Body of pancreas (tissue), 4 donors: ENCODE measurements around the gene LDB2. TPM values are rescaled to one million over a fixed set of nuclear protein-coding genes. Genes with fewer than 3 reads are reported as not detected.

ENCODE experiments used
- ATAC-seq: fragments of 150-250 bp; one replicate; pipeline ENCODE4 v1.9.1; 2016
- DNase-seq, 4 donors: peaks; one replicate each; pipeline ENCODE4 v3.0.0-alpha.2; 2019
- H3K27ac ChIP-seq, 4 donors: fragments of 200-600 bp; sonication (generic); 1 replicate in 3 of 4; 2 replicates in 1 of 4; pipeline versions ENCODE4 v1.5.1 to v1.6.1; 2016 to 2019; ENCODE audit warnings: mild to moderate bottlenecking in 1 of 4, mixed read lengths in 1 of 4, moderate library complexity in 1 of 4
- H3K27me3 ChIP-seq, 2 donors: fragments of 200-600 bp; sonication (generic); one replicate each; pipeline ENCODE4 v1.6.0; 2016; ENCODE audit warnings: mild to moderate bottlenecking in 1 of 2
- H3K36me3 ChIP-seq, 2 donors: fragments of 200-600 bp; sonication (generic); replicated peaks in 1 of 2; 2 replicates each; pipeline ENCODE4 v1.5.1; 2016; ENCODE audit warnings: low read depth in 2 of 2; ENCODE audit not compliant: insufficient read depth in 1 of 2
- H3K4me1 ChIP-seq: fragments of 200-600 bp; sonication (generic); one replicate; pipeline ENCODE4 v1.6.0; 2016
- H3K4me3 ChIP-seq, 2 donors: fragments of 200-600 bp; sonication (generic); 1 replicate in 1 of 2; 2 replicates in 1 of 2; pipeline ENCODE4 v1.5.1; 2016 to 2019
- H3K9me3 ChIP-seq, 3 donors: fragments of 200-600 bp; sonication (generic); 1 replicate in 2 of 3; 2 replicates in 1 of 3; pipeline ENCODE4 v1.5.1; 2016
- CTCF ChIP-seq, 7 experiments: fragments of 450-650 bp in 4 of 7; fragments of 200-600 bp in 3 of 7; sonication (generic) in 3 of 7; IDR thresholded peaks; one replicate each; pipeline ENCODE4 v1.5.1; 2016 to 2019; ENCODE audit warnings: antibody characterized with exemption in 7 of 7
- POLR2A ChIP-seq, 3 donors: fragments of 450-650 bp; IDR thresholded peaks; one replicate each; pipeline ENCODE4 v1.6.1; 2016; ENCODE audit warnings: antibody characterized with exemption in 3 of 3, mild to moderate bottlenecking in 2 of 3
- WGBS, 2 donors: methylation state at CpG; one replicate each; pipeline ENCODE4 v1.1.5; 2017; 5-methylcytosine and 5-hydroxymethylcytosine counted together
- intact Hi-C: fragments of 100-400 bp; cut with DNase I; formaldehyde crosslinking; loops from one replicate; pipeline ENCODE4 v1.15.1; 2023
- total RNA-seq, 2 donors: library from RNA; depleted of rRNA; stranded (reverse); fragments of >200 nt; gene quantifications; one replicate each; pipeline ENCODE4 v1.1.0, GENCODE V29; 2016

The LDB2 gene
- total RNA-seq, 2 donors from 2014 or later: 14.8 to 16.5 TPM

GRCh38 chr4:16714191-16714590 lies 184.3 kb downstream of the LDB2 start:
- no peaks in the 10 kb centered on the region for H3K4me1 ChIP-seq
- no peak overlapping the region for H3K27ac ChIP-seq
- H3K27me3 ChIP-seq: no peaks in the 10 kb centered on the region
- H3K9me3 ChIP-seq: no peaks in the 10 kb centered on the region
- H3K4me3 ChIP-seq: no peak overlapping the region
- TF ChIP-seq POLR2A (IDR thresholded peaks at IDR 0.05) (no peak), CTCF (IDR thresholded peaks at IDR 0.05) (no peak)
- intact Hi-C loops: no loop called here
- DNase-seq (no peak), ATAC-seq (no peak)
- WGBS, 2 donors: 42 to 50% methylated on average over 1 of the region's 1 CpG
- no peaks in the 10 kb centered on the region for H3K36me3 ChIP-seq

- H3K4me1 ChIP-seq: no peaks in the 10 kb centered on the region
- no peaks in the 10 kb centered on the region for H3K27me3 ChIP-seq
- H3K4me3 ChIP-seq: no peak overlapping the region
- H3K27ac ChIP-seq: no peak overlapping the region
- ATAC-seq (no peak), DNase-seq (no peak)
- no peak for TF ChIP-seq CTCF (IDR thresholded peaks at IDR 0.05)
- TF ChIP-seq POLR2A (IDR thresholded peaks at IDR 0.05): no peak
- WGBS, 2 donors: 46 to 54% methylated on average over 3 of the region's 3 CpGs
- intact Hi-C loops: no loop called here
- H3K9me3 ChIP-seq: no peaks in the 10 kb centered on the region
- H3K36me3 ChIP-seq: no peaks in the 10 kb centered on the region
These were observed 184.7 kb downstream of the LDB2 start for GRCh38 chr4:16713696-16714095.

GRCh38 chr4:16713271-16713670 lies 185.2 kb downstream of the LDB2 start:
- Histone ChIP-seq H3K36me3 (no peaks in the 10 kb centered on the region), H3K9me3 (no peaks in the 10 kb centered on the region), H3K27ac (no peak overlapping the region), H3K4me1 (no peaks in the 10 kb centered on the region), H3K4me3 (no peak overlapping the region), H3K27me3 (no peaks in the 10 kb centered on the region)
- TF ChIP-seq CTCF (IDR thresholded peaks at IDR 0.05): no peak
- no peak for TF ChIP-seq POLR2A (IDR thresholded peaks at IDR 0.05)
- DNase-seq (no peak), ATAC-seq (no peak)
- intact Hi-C loops: no loop called here

GRCh38 chr4:16710198-16710597 lies 188.2 kb downstream of the LDB2 start:
- Histone ChIP-seq H3K9me3 (no peaks in the 10 kb centered on the region), H3K27ac (no peak overlapping the region), H3K36me3 (no peaks in the 10 kb centered on the region), H3K27me3 (no peaks in the 10 kb centered on the region), H3K4me3 (no peak overlapping the region), H3K4me1 (no peaks in the 10 kb centered on the region)
- ATAC-seq (no peak), DNase-seq (no peak)
- WGBS, 2 donors: 54 to 55% methylated on average over 3 of the region's 3 CpGs
- intact Hi-C loops: no loop called here
- no peak for TF ChIP-seq POLR2A (IDR thresholded peaks at IDR 0.05)
- TF ChIP-seq CTCF (IDR thresholded peaks at IDR 0.05): no peak

- Histone ChIP-seq H3K36me3 (no peaks in the 10 kb centered on the region), H3K27ac (no peak overlapping the region), H3K4me1 (peaks cover 6% of the 10 kb centered on the region), H3K4me3 (no peak overlapping the region), H3K9me3 (no peaks in the 10 kb centered on the region), H3K27me3 (no peaks in the 10 kb centered on the region)
- TF ChIP-seq POLR2A (IDR thresholded peaks at IDR 0.05) (no peak), CTCF (IDR thresholded peaks at IDR 0.05) (no peak)
- 66 to 68% methylated on average over 4 of the region's 4 CpGs for WGBS, 2 donors
- intact Hi-C loops: no loop called here
- no peak for DNase-seq
- no peak for ATAC-seq
These were observed 190.6 kb downstream of the LDB2 start for GRCh38 chr4:16707874-16708273.
